Upper lobe of left lung (tissue), 4 donors: ENCODE measurements around the gene CSNK1G3.

Experiments
- CTCF ChIP-seq, 6 experiments: fragments of 450-650 bp in 4 of 6; fragments of 200-600 bp in 2 of 6; sonication (generic) in 2 of 6; IDR thresholded peaks; one replicate each; pipeline ENCODE4 v1.5.1; 2016 to 2019; ENCODE audit warnings: antibody characterized with exemption in 6 of 6
- POLR2A ChIP-seq, 4 donors: fragments of 450-650 bp; IDR thresholded peaks; one replicate each; pipeline ENCODE4 v1.5.1; 2016 to 2017; ENCODE audit warnings: antibody characterized with exemption in 4 of 4, mild to moderate bottlenecking in 2 of 4
- POLR2AphosphoS5 ChIP-seq, 2 donors: sonication (generic); formaldehyde crosslinking; IDR thresholded peaks; one replicate each; pipeline ENCODE4 v1.5.1; 2017; ENCODE audit warnings: antibody characterized with exemption in 2 of 2

- no peak for TF ChIP-seq CTCF (IDR thresholded peaks at IDR 0.05)
- TF ChIP-seq POLR2A (IDR thresholded peaks at IDR 0.05): peak in 3 of 4 donors; percentile 67 to 88 (median 77)
- TF ChIP-seq POLR2AphosphoS5 (IDR thresholded peaks at IDR 0.05): peak; percentile 90 to 98
Observed at GRCh38 chr5:123511648-123512605, at the start of gene CSNK1G3.
